GM13976 (cell line): ENCODE data around the gene EXPH5.

ENCODE experiments used
- DNase-seq: peaks from one replicate; pipeline ENCODE4 v3.0.0; 2012; ENCODE audit warnings: low spot score
- CTCF ChIP-seq: IDR thresholded peaks from 2 replicates; pipeline ENCODE4 v1.5.1; 2012; ENCODE audit warnings: borderline replicate concordance, mild to moderate bottlenecking; ENCODE audit not compliant: insufficient read depth; ENCODE audit errors: extremely low read depth, missing control alignments, control extremely low read depth
- in situ Hi-C: fragments of 300-500 bp; cut with MboI; formaldehyde crosslinking; loops from one replicate; pipeline ENCODE4 v1.12.0; 2022; ENCODE audit warnings: low sequenced_read_pairs, mixed read lengths, inconsistent platforms; ENCODE audit not compliant: unreplicated experiment

Gene EXPH5

GRCh38 chr11:108498046-108498815, 95.3 kb downstream of the EXPH5 start, which contains the start of gene POGLUT3:
Gene POGLUT3, minus strand, starts transcription at chr11:108498384. Its CDS starts 18 bp downstream, at chr11:108498366.
- peak; percentile 81 for DNase-seq
- in situ Hi-C loops: no loop called here
- no peak for TF ChIP-seq CTCF

GRCh38 chr11:108497317-108498045, 96.1 kb downstream of the EXPH5 start:
- DNase-seq: peak; percentile 76
- in situ Hi-C loops: no loop called here
- TF ChIP-seq CTCF: no peak

GRCh38 chr11:108496643-108497256, 96.8 kb downstream of the EXPH5 start:
- DNase-seq: no peak
- TF ChIP-seq CTCF: no peak
- in situ Hi-C loops: no loop called here

GRCh38 chr11:108495326-108495725, 98.2 kb downstream of the EXPH5 start:
- TF ChIP-seq CTCF: no peak
- no peak for DNase-seq
- in situ Hi-C loops: no loop called here

- no peak for TF ChIP-seq CTCF
- no peak for DNase-seq
- in situ Hi-C loops: no loop called here
Observed at GRCh38 chr11:108494182-108494581, 99.4 kb downstream of the EXPH5 start.

- no peak for TF ChIP-seq CTCF
- DNase-seq: no peak
- in situ Hi-C loops: no loop called here
Observed at GRCh38 chr11:108491936-108492335, 101.6 kb downstream of the EXPH5 start.
